ENCODE data around the gene HNRNPC.

HNRNPC gene

DNA sequence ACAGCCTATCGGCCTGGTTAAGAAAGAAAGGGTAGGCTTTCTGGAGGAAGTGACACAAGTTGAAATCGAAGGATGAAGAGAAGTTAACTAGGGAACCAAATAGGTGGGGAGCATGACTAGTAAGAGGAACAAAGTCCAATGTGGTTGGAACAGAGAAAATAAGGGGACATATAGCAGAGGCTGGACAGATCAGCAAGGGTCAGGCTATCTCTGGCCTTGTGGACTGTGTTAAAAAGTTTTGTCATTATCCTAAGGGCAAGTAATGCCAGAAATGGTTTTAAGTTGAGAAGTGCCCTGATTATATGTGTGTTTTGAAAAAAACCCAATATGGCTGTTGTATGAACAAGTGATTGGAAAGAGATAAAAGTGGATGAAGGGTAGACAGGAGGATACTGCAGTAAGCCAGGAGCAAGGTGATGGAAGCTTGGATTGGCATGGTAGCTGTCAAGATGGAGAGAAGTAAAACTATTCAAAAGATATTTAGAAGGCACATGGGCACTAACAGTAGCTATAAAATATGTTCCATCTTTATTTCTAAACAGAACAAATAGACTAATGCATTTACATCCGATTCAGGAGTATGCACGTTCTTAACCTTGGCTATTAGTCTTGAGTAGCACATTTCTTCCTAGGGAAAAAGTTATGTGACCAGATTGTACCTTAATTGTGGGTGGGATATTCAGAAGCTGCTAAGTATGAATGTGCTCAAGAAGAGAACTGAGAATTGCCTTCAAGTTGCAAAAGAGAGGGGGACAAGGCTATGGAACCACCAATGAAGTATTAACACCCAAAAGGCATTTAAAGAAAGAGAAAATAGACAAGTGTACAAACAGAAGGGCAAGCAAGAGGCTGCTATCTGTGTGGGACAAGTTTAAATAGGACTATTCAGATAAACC is 66.5 kb downstream of the HNRNPC start:
- no peak for DNase-seq (ENCODE audit: extremely low spot score)
- ChIA-PET CTCF (interaction anchor here (0.6 kb wide), 1 partner anchor 232 kb away, joined by 3 read pairs; no protein-coding TSS in a partner anchor), POLR2A (no interaction called here)

DNA sequence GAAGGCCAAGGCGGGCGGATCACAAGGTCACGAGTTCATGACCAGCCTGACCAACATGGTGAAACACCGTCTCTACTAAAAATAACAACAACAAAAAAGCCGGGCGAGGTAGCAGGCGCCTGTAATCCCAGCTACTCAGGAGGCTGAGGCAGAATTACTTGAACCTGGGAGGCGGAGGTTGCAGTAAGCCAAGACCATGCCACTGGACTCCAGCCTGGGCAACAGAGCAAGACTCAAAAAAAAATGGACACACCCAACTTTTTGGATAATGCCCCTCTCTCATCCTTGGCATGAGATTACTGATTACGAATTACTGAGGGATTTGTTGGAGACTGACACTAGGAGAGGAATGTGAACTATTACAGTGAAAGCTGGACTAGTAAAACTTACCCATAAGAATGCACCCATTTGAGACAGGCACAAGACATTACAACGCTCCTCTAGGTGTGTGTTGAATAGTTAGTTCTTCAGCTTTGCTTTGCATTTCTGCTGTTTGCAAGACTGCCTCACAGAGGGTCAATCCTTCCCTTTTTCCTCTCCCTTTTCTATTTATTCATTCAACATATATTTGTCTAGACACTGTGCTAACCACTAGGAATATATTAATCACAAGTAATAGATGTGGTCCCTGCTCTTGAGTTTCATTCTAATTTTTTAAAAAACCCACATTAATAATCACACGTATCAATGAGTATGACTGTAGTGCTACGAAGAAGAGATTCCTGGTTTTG is 67.3 kb downstream of the HNRNPC start:
- no peak for DNase-seq (ENCODE audit: extremely low spot score)
- TF ChIP-seq ZNF384 (IDR thresholded peaks at IDR 0.05) (no peak), BHLHE40 (IDR thresholded peaks at IDR 0.05; ENCODE audit: borderline replicate concordance) (no peak), L3MBTL2 (conservative IDR thresholded peaks at IDR 0.05) (no peak), FOXA1 (IDR thresholded peaks at IDR 0.05) (no peak), NFRKB (IDR thresholded peaks at IDR 0.05) (no peak), FOXM1 (IDR thresholded peaks at IDR 0.05; ENCODE audit: borderline replicate concordance) (no peak), SP1 (IDR thresholded peaks at IDR 0.05) (no peak), TARDBP (IDR thresholded peaks at IDR 0.05) (no peak), ELF4 (IDR thresholded peaks at IDR 0.05) (no peak), CTBP1 (IDR thresholded peaks at IDR 0.05; ENCODE audit: borderline replicate concordance) (no peak), SUZ12 (IDR thresholded peaks at IDR 0.05) (no peak), HDGF (IDR thresholded peaks at IDR 0.05; ENCODE audit: borderline replicate concordance) (no peak), FOXK2 (IDR thresholded peaks at IDR 0.05) (no peak), ARNT (IDR thresholded peaks at IDR 0.05) (no peak), LEF1 (IDR thresholded peaks at IDR 0.05; ENCODE audit: borderline replicate concordance) (no peak)
- TF ChIP-seq, protein P1, sequence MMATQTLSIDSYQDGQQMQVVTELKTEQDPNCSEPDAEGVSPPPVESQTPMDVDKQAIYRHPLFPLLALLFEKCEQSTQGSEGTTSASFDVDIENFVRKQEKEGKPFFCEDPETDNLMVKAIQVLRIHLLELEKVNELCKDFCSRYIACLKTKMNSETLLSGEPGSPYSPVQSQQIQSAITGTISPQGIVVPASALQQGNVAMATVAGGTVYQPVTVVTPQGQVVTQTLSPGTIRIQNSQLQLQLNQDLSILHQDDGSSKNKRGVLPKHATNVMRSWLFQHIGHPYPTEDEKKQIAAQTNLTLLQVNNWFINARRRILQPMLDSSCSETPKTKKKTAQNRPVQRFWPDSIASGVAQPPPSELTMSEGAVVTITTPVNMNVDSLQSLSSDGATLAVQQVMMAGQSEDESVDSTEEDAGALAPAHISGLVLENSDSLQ (IDR thresholded peaks at IDR 0.05), result no peak
- ChIA-PET POLR2A (no interaction called here), CTCF (no interaction called here)

More for the DNA sequence above, 66.5 kb downstream of the HNRNPC start:
- TF ChIP-seq ZNF384 (IDR thresholded peaks at IDR 0.05) (no peak), HDGF (IDR thresholded peaks at IDR 0.05; ENCODE audit: borderline replicate concordance) (no peak), FOXM1 (IDR thresholded peaks at IDR 0.05; ENCODE audit: borderline replicate concordance) (no peak), ELF4 (IDR thresholded peaks at IDR 0.05) (no peak), FOXA1 (IDR thresholded peaks at IDR 0.05) (no peak), ARNT (IDR thresholded peaks at IDR 0.05) (no peak), CTBP1 (IDR thresholded peaks at IDR 0.05; ENCODE audit: borderline replicate concordance) (no peak), TARDBP (IDR thresholded peaks at IDR 0.05) (no peak), L3MBTL2 (conservative IDR thresholded peaks at IDR 0.05) (no peak), LEF1 (IDR thresholded peaks at IDR 0.05; ENCODE audit: borderline replicate concordance) (no peak), FOXK2 (IDR thresholded peaks at IDR 0.05) (no peak)
- TF ChIP-seq, protein P1 (IDR thresholded peaks at IDR 0.05), result no peak

DNA sequence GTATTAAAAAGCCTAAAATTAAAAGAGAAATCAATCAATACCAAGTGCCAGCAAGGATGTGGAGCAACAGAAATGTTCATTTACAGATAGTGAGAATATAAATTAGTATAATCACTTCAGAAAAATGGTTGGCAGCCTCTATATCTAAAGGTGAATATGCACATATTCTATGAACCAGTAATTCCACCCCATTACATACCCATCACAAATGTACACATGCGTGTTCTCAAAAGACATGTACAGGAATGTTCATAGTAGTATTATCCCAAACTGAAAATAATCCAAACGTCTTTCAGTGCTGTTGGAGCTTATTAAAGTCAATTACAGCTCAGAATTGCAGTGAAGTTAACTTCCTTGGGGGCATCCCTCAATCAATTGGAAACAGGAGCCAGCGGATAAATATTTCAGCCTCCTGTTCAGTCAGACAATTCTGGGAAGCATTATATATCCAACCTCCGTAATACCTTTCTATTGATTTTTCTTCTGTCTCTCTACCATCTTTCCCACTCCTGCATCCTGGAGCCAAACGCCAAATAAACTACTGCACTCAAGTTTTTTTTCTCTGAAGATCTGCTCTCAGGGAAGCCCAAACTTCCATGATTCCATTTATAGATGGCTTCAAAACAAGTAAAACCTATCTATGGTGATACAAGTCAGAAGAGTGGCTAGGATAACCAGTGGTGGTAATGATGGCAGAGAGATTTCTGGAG is 68.3 kb downstream of the HNRNPC start:
- ChIA-PET CTCF (no interaction called here), POLR2A (no interaction called here)
- no peak for DNase-seq (ENCODE audit: extremely low spot score)
- TF ChIP-seq NFRKB (IDR thresholded peaks at IDR 0.05) (no peak), L3MBTL2 (conservative IDR thresholded peaks at IDR 0.05) (no peak), HDGF (IDR thresholded peaks at IDR 0.05; ENCODE audit: borderline replicate concordance) (no peak), CTBP1 (IDR thresholded peaks at IDR 0.05; ENCODE audit: borderline replicate concordance) (no peak), LEF1 (IDR thresholded peaks at IDR 0.05; ENCODE audit: borderline replicate concordance) (no peak), TARDBP (IDR thresholded peaks at IDR 0.05) (no peak), FOXK2 (IDR thresholded peaks at IDR 0.05) (no peak)

DNA sequence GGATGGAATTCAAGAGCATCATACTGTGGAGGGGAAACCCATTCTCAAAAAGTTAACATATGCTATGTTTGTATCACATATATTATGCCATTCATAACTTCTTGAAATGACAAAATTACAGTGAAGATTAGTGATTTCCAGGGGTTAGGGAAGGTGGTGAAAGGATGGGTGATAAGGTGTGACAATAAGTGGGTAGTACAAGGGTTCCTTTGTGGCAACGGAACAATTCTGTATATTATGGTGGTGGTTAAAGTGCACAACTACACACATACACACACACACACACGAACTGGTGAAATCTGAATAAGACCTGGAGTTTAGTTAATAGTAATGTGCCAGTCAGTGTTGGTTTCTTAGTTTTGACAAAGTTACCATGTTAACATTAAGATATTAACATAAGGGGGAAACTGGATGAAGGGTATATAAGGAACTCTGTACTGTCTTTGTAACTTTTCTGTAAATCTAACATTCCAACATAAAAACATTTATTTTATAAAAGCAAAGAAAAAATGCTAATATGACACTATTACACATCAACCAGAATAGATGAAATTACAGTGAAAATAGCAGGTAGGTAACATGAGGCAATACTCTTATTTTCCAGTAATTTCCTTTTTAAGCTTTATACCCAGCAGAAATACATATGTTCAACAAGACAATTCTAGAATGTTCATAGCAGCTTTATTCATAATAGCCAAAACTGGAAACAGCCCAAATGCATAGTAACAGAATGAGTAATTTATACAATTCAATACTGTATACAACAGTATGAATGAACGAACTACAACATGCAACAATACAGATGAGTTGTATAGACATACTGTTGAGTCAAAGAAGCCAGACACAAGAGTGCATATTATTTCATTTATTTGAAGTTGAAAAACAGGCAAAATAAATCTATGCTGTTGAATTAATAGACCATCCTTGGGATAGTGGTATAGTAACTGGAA is 69.4 kb downstream of the HNRNPC start:
- TF ChIP-seq ZNF384 (IDR thresholded peaks at IDR 0.05) (no peak), CTBP1 (IDR thresholded peaks at IDR 0.05; ENCODE audit: borderline replicate concordance) (no peak), ARNT (IDR thresholded peaks at IDR 0.05) (no peak), FOXK2 (IDR thresholded peaks at IDR 0.05) (no peak), BHLHE40 (IDR thresholded peaks at IDR 0.05; ENCODE audit: borderline replicate concordance) (no peak), ELF4 (IDR thresholded peaks at IDR 0.05) (no peak), NFRKB (IDR thresholded peaks at IDR 0.05) (no peak), SUZ12 (IDR thresholded peaks at IDR 0.05) (no peak)
- TF ChIP-seq, protein P1 (IDR thresholded peaks at IDR 0.05), result no peak
- ChIA-PET CTCF (interaction anchor here (0.5 kb wide), 1 partner anchor 9 kb away, joined by 6 read pairs; no protein-coding TSS in a partner anchor), POLR2A (no interaction called here)
- no peak for DNase-seq (ENCODE audit: extremely low spot score)
